ENCODE results near the gene DHRS11. TPM values are rescaled to one million over a fixed set of nuclear protein-coding genes. Genes with fewer than 3 reads are reported as not detected.

The DHRS11 gene
- polyA plus RNA-seq, 4 donors = 21.8 to 33.2 (median 25.4) TPM

- DNase-seq (ENCODE audit: low read depth in 4 of 4, low spot score in 2 of 4) = no peak
Measured at GRCh38 chr17:36611345-36612072, 19.8 kb downstream of the DHRS11 start.

DNA sequence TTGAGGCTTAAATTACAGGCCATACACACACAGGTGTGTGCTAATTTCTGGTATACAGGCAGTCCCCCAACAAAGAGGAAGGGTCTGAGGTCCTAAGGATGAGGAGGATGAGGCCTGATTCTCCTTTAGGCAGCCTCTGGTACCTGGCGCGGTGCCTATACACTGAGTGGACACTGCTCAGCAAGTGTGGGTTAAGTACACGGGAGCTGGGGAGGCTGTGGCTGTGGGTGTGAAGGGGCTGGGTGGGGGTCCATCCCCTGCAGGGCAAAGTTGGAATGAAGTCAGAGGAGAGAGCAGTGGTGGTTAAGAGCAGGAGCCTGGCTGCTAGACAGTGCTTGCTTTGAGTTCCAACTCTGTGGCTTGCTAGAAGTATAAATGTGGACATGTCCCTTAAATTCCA lies 20.6 kb downstream of the DHRS11 start:
- DNase-seq (ENCODE audit: low read depth in 4 of 4, low spot score in 2 of 4) = no peak

DNA sequence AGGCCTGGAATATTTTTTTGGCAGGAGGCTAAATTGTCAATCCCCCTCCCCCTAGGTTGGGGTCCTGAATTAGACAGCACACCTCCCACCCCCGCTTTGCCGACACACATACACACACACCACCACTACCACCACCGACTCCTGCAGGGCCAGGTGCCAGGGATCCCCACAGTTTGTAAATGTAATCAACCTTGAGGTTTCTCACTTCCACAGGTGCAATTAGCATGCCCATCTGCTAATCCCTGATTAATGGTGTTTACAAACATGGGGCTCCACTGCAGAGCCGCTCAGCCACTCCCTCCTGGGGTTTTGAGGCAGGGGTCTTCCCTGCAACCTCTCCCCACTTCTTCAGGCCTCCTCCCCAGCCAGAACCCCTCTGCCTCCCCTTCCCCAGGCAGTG lies 21.5 kb downstream of the DHRS11 start:
- no peak for DNase-seq (ENCODE audit: low read depth in 4 of 4, low spot score in 2 of 4)

DNA sequence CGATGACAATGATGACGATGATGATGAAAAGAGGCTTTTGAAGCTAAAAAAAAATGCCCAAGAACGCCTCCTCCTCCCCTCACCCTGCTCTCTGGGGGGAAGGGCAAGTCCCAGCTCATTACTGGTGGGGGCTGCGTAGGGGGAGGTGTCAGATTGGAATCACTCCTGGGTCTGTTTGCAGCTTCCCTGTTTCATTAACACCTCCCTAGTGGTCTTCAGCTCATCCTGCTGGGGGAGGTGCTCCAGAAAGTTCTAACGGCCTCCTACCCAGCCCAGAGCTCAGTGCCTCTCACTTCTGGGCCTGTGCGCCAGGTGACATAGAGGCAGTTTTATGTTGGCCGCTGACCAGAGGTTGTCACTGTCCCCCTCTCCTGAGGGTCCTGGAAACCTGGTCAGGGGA lies 22.4 kb downstream of the DHRS11 start:
- DNase-seq (ENCODE audit: low read depth in 4 of 4, low spot score in 2 of 4) = no peak

- DNase-seq (ENCODE audit: low read depth in 4 of 4, low spot score in 2 of 4) = no peak
Measured at GRCh38 chr17:36614933-36615332, 23.3 kb downstream of the DHRS11 start.

- DNase-seq (ENCODE audit: low read depth in 4 of 4, low spot score in 2 of 4) = no peak
Measured at GRCh38 chr17:36616061-36617029, 24.7 kb downstream of the DHRS11 start.

GRCh38 chr17:36617773-36618172 lies 26.1 kb downstream of the DHRS11 start:
- no peak for DNase-seq (ENCODE audit: low read depth in 4 of 4, low spot score in 2 of 4)

DNA sequence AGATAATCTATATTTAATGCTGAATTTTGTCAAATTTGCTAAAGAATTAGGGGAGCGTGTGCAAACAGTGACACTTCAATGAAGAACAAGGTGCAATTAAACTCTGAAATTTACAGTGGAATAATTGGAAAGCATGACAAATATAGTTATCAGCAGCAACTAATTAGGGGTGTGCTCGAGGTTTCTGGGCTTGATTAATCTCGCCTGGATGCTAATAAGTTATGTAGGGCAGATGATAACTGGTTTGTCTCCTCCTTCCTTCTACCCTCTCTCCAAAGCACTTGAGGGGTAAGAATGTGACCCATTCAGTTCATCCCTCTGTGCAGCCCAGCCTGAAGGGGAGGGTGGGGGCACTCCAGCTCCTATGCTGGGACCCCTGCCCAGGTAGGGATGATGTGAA lies 31.6 kb downstream of the DHRS11 start:
- DNase-seq (ENCODE audit: low read depth in 4 of 4, low spot score in 2 of 4) = no peak

GRCh38 chr17:36625188-36625587 lies 33.5 kb downstream of the DHRS11 start:
- DNase-seq (ENCODE audit: low read depth in 4 of 4, low spot score in 2 of 4) = no peak

DNA sequence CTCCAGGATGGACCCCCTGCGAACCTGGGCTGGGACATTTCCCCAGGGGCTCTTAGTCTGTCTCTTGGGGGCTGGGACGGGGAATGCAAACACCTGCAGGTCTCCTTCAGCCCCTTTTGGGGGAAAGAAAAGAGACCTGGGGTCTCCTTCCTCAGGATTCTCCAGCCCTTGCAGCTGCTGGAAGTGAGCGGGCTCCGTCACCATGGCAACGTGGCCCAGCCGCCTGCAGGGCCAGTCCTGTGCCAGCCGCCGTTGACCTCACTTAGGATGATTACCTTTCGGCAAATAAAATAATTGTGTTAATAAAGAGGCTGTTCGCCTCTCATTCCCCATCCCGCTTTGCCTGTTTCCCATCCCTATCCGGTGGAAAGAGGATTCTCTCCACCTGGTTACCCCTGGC lies 35.4 kb downstream of the DHRS11 start:
- DNase-seq (ENCODE audit: low read depth in 4 of 4, low spot score in 2 of 4) = no peak

- no peak for DNase-seq (ENCODE audit: low read depth in 4 of 4, low spot score in 2 of 4)
Measured at GRCh38 chr17:36628576-36628975, 36.9 kb downstream of the DHRS11 start.

- no peak for DNase-seq (ENCODE audit: low read depth in 4 of 4, low spot score in 2 of 4)
Measured at GRCh38 chr17:36629252-36629847, 37.7 kb downstream of the DHRS11 start.

GRCh38 chr17:36629970-36630502 lies 38.4 kb downstream of the DHRS11 start:
- no peak for DNase-seq (ENCODE audit: low read depth in 4 of 4, low spot score in 2 of 4)

- no peak for DNase-seq (ENCODE audit: low read depth in 4 of 4, low spot score in 2 of 4)
Measured at GRCh38 chr17:36631022-36631421, 39.3 kb downstream of the DHRS11 start.

DNA sequence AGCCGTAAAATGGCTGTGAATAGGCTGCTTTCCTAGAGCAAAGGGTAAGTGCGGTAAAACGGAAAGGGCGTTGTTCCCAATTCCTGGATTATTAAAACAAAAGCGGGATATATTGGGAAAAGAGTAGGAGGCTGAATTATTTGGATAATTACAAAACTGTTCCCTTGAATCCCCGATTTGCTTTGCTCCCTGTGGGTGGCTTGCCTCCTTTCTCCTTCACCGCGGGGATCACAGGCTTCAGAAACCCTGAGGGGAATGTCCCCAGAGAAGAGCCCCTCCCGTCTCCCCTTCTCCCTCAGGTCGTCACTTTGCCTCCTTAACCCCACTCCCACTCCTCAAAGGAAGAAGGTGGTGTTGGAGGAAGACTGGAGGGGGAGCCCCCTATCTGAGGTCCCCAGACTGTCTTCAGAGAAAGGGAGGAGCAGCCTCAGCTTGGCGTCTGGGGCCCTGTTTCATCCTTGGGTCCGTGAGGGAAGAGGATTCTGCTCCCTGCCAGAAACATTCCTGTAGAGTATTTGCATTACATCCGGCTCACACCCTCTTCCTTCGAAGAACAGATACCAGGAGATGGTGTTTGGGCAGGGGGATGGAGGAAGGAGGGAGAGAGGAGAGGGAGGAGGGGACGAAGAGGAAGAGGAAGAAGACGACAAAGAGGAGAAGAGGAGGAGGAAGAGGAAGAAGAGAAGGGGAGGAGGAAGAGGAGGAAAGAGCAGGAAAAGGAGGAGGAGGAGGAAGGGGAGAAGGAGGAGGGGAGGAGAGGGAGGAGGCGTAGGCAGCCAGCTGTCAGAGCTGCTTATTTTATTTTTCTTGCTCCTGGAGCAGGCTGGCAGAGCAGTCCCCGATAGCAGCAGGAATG lies 41.5 kb downstream of the DHRS11 start:
- no peak for DNase-seq (ENCODE audit: low read depth in 4 of 4, low spot score in 2 of 4)

DNA sequence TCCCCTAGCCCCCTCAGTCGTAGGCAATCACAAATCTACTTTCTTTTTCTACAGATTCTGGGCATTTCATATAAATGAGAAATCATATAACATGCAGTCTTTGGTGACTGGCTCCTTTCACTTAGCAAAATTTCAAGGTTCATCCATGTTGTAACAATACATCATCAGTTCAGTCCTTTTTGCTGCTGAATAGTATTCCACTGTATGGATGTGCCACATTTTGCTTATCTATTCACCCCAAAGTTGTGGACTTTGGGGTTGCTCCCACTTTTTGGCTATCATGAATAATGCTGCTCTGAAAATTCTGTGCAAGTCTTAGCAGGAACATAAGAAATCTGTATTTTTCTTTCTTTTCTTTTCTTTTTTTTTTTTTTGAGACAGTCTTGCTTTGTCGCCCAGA lies 48.7 kb downstream of the DHRS11 start:
- DNase-seq (ENCODE audit: low read depth in 4 of 4, low spot score in 2 of 4) = no peak

DNA sequence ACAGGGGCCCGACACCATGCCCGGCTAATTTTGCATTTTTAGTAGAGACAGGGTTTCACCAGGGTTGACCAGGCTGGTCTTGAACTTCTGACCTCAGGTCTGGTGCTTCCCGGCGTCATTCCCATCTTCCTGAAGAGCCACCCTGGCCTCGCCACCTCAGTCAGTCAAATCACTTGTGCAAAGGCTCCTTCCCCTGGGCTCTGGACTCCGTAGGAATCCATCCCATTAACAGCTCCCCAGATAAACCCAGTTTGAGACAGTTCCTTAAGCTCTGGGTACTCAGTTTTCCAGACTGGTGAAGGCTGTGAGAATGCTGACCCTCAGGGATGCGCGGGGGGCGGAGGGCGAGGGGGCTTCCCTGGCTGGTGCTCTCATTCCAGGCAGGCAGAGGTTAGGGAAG lies 49.2 kb downstream of the DHRS11 start:
- no peak for DNase-seq (ENCODE audit: low read depth in 4 of 4, low spot score in 2 of 4)

DNA sequence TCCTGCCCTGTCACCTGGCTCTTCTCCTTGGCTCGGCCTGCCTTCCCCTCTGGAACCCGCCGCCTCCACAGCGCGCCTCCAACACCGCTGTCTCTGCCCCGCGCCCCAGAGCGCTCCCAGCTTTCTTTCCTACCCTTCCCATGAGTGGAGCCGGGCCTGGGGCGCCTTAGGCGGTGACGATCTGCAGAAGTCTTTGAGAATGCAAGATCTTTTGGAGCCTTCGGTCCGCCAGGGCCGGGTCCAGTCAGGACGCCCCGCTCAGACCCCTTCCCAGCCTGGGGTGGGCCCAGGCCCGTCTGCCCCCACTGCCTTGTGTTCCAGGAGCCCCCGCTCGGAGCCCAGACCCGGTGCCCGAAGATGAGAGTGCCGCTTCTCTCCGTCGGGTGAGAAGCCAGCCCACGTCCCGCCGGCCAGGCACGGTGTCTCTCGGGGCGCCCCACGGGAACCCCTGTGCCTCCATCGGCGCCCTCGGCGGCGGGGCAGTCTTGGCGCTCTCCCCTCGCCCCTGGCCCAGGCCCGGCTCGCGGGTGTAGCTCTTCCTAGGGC lies 49.7 kb downstream of the DHRS11 start:
- DNase-seq (ENCODE audit: low read depth in 4 of 4, low spot score in 2 of 4) = no peak

DNA sequence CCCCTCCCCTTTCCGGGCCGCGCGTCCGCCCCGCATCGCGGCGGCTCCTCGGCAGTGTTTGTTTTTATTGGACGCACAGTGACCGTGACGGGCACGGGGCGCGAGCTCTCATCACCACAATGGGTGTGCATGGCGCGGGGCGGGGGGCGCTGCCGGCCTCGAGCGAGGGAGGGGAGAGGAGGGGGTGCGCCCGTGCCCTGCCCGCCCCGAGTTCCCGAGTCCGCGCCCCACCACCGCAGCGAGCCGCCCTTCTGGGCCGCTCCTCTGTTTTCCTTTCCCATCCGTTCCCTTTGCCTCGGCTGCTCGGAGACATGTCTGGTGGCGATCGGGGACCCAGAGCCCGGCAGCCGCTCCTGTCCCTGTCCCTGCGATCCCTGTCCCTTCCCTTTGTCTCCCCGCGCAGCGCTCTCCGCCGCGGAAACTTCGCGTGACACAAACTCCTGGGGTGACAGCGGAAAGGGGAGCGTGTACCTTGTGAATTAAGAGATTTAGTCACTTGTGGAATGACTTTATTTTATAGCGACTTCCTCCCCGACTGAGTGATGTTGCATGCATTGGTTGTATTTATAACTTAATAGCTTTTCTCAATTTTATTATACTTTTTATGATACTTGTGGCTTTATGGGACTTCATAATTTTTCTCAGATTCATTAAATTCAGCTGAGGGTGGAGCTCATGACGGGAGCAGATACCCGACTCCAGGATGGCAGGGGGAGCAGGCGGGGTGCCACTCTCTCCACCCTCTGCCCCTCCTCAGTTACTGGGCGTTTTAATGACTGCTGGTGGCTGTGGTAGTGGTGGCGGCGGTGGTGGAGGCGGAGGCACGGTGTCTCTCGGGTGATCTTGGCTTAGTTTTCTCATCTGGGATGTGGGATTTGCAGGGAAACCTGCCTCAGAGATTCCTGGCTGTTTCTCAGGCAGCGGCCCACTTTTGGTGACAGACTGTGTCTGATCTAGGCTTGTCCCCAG lies 50.5 kb downstream of the DHRS11 start:
- no peak for DNase-seq (ENCODE audit: low read depth in 4 of 4, low spot score in 2 of 4)
